H1 (cell line): ENCODE results near the gene EPS8L1. TPM values are rescaled to one million over a fixed set of nuclear protein-coding genes. Genes with fewer than 3 reads are reported as not detected.

ENCODE experiments used
- ATF2 ChIP-seq: IDR thresholded peaks from 2 replicates; pipeline ENCODE4 v1.6.1; 2012; ENCODE audit warnings: low read length, inconsistent platforms
- CBX5 ChIP-seq: fragments of 300-800, 300-1000 bp; sonication (generic); IDR thresholded peaks from 2 replicates; pipeline ENCODE4 v1.7.1; 2016; ENCODE audit warnings: antibody characterized with exemption, low read length, low read depth
- RBBP5 ChIP-seq: IDR thresholded peaks from 2 replicates; pipeline ENCODE4 v1.7.1; 2012; ENCODE audit warnings: low read depth, mild to moderate bottlenecking, inconsistent platforms, low read length, moderate library complexity, borderline replicate concordance
- SUZ12 ChIP-seq: fragments of 200-600 bp; sonication (generic); IDR thresholded peaks from 2 replicates; pipeline ENCODE4 v1.6.1; 2012; ENCODE audit warnings: mild to moderate bottlenecking, inconsistent platforms, low read length, moderate library complexity, mixed read lengths
- polyA plus RNA-seq, 7 experiments: library from polyadenylated mRNA; depleted of rRNA in 3 of 7; stranded (reverse) in 5 of 7; unstranded in 2 of 7; fragments of >200 nt in 5 of 7; fragments of 200-250 nt in 2 of 7; gene quantifications; 1 replicate in 5 of 7; 2 replicates in 1 of 7; 4 replicates in 1 of 7; pipeline versions ENCODE4 v1.2.1 to v1.2.3, GENCODE V29; 2011 to 2013; ENCODE audit warnings: missing spikeins in 2 of 7, mixed read lengths in 2 of 7
- total RNA-seq: library from RNA; stranded (reverse); fragmentation: NEBNext Ultra II Directional; extraction: Animal tissue kit (Norgen Biotek cat#: 25700); gene quantifications from 2 replicates; pipeline ENCODE4 v1.2.1, GENCODE V29; 2021

Gene EPS8L1
- total and polyA plus RNA-seq, 2 of the 8 experiments (the other 6 are each of a cell fraction or from before 2014, with no cell fraction given): 19.8 to 30.2 TPM

DNA sequence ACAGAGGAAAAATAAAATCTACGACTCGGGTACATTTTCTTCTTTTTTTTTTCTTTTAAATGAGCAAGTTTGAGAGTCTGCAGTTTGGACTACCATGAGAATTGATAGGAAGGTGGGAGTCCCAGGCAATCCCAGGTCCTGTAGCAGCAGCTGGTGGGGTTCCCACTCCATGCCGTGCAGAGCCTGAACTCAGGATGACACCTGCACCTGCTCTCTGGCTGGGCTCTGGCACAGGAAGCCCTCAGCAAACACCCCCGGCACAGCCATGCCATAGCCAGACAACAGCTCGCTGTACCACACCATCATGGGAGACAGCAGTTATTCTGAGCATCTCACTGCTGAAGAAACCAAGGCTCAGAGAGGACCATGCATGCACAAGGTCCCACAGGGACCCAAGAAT, 31.4 kb upstream of the EPS8L1 start (continued):
- no peak for TF ChIP-seq ATF2
- no peak for TF ChIP-seq SUZ12
- TF ChIP-seq RBBP5: no peak
- no peak for TF ChIP-seq CBX5
